ENCODE results near the gene PTPRE. TPM values are rescaled to one million over a fixed set of nuclear protein-coding genes. Genes with fewer than 3 reads are reported as not detected.

PTPRE gene
- total RNA-seq, 5 donors from 2014 or later (not counting 1 experiment from before 2014, with no cell fraction given), result 23.2 to 69.2 (median 32.2) TPM

- Histone ChIP-seq H3K9me3 (no peaks in the 10 kb centered on the region), H3K36me3 (ENCODE audit: control insufficient read depth in 2 of 2, extremely low read depth in 1 of 2, insufficient read depth in 1 of 2, low read length in 1 of 2) (no peaks in the 10 kb centered on the region), H3K4me1 (ENCODE audit: control insufficient read depth in 1 of 2, extremely low read depth in 1 of 2, insufficient read depth in 2 of 2, low read length in 2 of 2) (no peaks in the 10 kb centered on the region), H3K27ac (ENCODE audit: low read length) (no peak overlapping the region), H3K4me3 (ENCODE audit: control insufficient read depth in 1 of 2, extremely low read depth in 1 of 2, low read length in 1 of 2) (no peak overlapping the region), H3K27me3 (replicated peaks in 1 of 2; ENCODE audit: control insufficient read depth in 2 of 2, extremely low read depth in 1 of 2, insufficient read depth in 2 of 2, low read length in 1 of 2) (peaks cover 0 to 3% of the 10 kb centered on the region in 2 experiments)
- DNase-seq, result no peak
- H3K4me1 Mint-ChIP-seq, result peaks cover 5 to 7% (median 6%) of the 10 kb centered on the region in 3 donors
- H3K4me3 Mint-ChIP-seq, result no peak overlapping the region
- WGBS (ENCODE audit: insufficient coverage), result 100% methylated on average over 1 of the region's 5 CpGs
- no peaks in the 10 kb centered on the region for H3K36me3 Mint-ChIP-seq
- H3K9me3 Mint-ChIP-seq, result no peaks in the 10 kb centered on the region
- H3K27me3 Mint-ChIP-seq, result no peaks in the 10 kb centered on the region
- POLR2A ChIA-PET, result no interaction called here
- H3K27ac Mint-ChIP-seq, result no peak overlapping the region
- CTCF ChIA-PET, result no interaction called here
- no peak for ATAC-seq (replicated peaks in 1 of 4)
Observed at GRCh38 chr10:127918572-127918971, 11.7 kb downstream of the PTPRE start.

GRCh38 chr10:127919418-127920271 is 12.7 kb downstream of the PTPRE start:
- no peak overlapping the region for H3K4me3 Mint-ChIP-seq
- Histone ChIP-seq H3K9me3 (no peaks in the 10 kb centered on the region), H3K4me1 (ENCODE audit: control insufficient read depth in 1 of 2, extremely low read depth in 1 of 2, insufficient read depth in 2 of 2, low read length in 2 of 2) (no peaks in the 10 kb centered on the region), H3K4me3 (ENCODE audit: control insufficient read depth in 1 of 2, extremely low read depth in 1 of 2, low read length in 1 of 2) (no peak overlapping the region), H3K36me3 (ENCODE audit: control insufficient read depth in 2 of 2, extremely low read depth in 1 of 2, insufficient read depth in 1 of 2, low read length in 1 of 2) (no peaks in the 10 kb centered on the region), H3K27ac (ENCODE audit: low read length) (no peak overlapping the region), H3K27me3 (replicated peaks in 1 of 2; ENCODE audit: control insufficient read depth in 2 of 2, extremely low read depth in 1 of 2, insufficient read depth in 2 of 2, low read length in 1 of 2) (peaks cover 0 to 2% of the 10 kb centered on the region in 2 experiments)
- CTCF ChIA-PET, result interaction anchor here in 1 of 2 donors (0.6 kb wide), 1 partner anchor 155 kb away, joined by 3 read pairs; no protein-coding TSS in a partner anchor
- no peaks in the 10 kb centered on the region for H3K27me3 Mint-ChIP-seq
- DNase-seq, result no peak
- WGBS (ENCODE audit: insufficient coverage), result 36% methylated on average over 10 of the region's 12 CpGs
- no peaks in the 10 kb centered on the region for H3K36me3 Mint-ChIP-seq
- ATAC-seq (replicated peaks in 1 of 4), result no peak
- H3K4me1 Mint-ChIP-seq, result peaks cover 5 to 7% (median 6%) of the 10 kb centered on the region in 3 donors
- peak overlapping the region in 1 of 2 donors; percentile 16 for H3K27ac Mint-ChIP-seq
- POLR2A ChIA-PET, result no interaction called here
- no peaks in the 10 kb centered on the region for H3K9me3 Mint-ChIP-seq

- H3K36me3 ChIP-seq (ENCODE audit: control insufficient read depth in 2 of 2, extremely low read depth in 1 of 2, insufficient read depth in 1 of 2, low read length in 1 of 2), result no peaks in the 10 kb centered on the region
- no peaks in the 10 kb centered on the region for H3K9me3 Mint-ChIP-seq
- no peak overlapping the region for H3K27ac ChIP-seq (ENCODE audit: low read length)
- no peak for DNase-seq
- H3K36me3 Mint-ChIP-seq, result no peaks in the 10 kb centered on the region
- H3K27ac Mint-ChIP-seq, result no peak overlapping the region
- H3K9me3 ChIP-seq, result no peaks in the 10 kb centered on the region
- no peaks in the 10 kb centered on the region for H3K27me3 Mint-ChIP-seq
- H3K4me1 ChIP-seq (ENCODE audit: control insufficient read depth in 1 of 2, extremely low read depth in 1 of 2, insufficient read depth in 2 of 2, low read length in 2 of 2), result no peaks in the 10 kb centered on the region
- ChIA-PET POLR2A (no interaction called here), CTCF (interaction anchor here (0.6 to 1.0 kb wide), 2 partner anchors 154 to 235 kb away, joined by 3 read pairs; no protein-coding TSS in a partner anchor)
- H3K4me1 Mint-ChIP-seq, result peaks cover 5 to 7% (median 6%) of the 10 kb centered on the region in 3 donors
- no peak for ATAC-seq (replicated peaks in 1 of 4)
- H3K4me3 ChIP-seq (ENCODE audit: control insufficient read depth in 1 of 2, extremely low read depth in 1 of 2, low read length in 1 of 2), result no peak overlapping the region
- no peak overlapping the region for H3K4me3 Mint-ChIP-seq
- peaks cover 0 to 2% of the 10 kb centered on the region in 2 experiments for H3K27me3 ChIP-seq (replicated peaks in 1 of 2; ENCODE audit: control insufficient read depth in 2 of 2, extremely low read depth in 1 of 2, insufficient read depth in 2 of 2, low read length in 1 of 2)
- WGBS (ENCODE audit: insufficient coverage), result 92% methylated on average over 8 of the region's 11 CpGs
Observed at GRCh38 chr10:127920306-127921074, 13.6 kb downstream of the PTPRE start.

- Histone ChIP-seq H3K27me3 (replicated peaks in 1 of 2; ENCODE audit: control insufficient read depth in 2 of 2, extremely low read depth in 1 of 2, insufficient read depth in 2 of 2, low read length in 1 of 2) (peaks cover 0 to 2% of the 10 kb centered on the region in 2 experiments), H3K27ac (ENCODE audit: low read length) (no peak overlapping the region), H3K9me3 (no peaks in the 10 kb centered on the region), H3K4me3 (ENCODE audit: control insufficient read depth in 1 of 2, extremely low read depth in 1 of 2, low read length in 1 of 2) (no peak overlapping the region), H3K36me3 (ENCODE audit: control insufficient read depth in 2 of 2, extremely low read depth in 1 of 2, insufficient read depth in 1 of 2, low read length in 1 of 2) (no peaks in the 10 kb centered on the region), H3K4me1 (ENCODE audit: control insufficient read depth in 1 of 2, extremely low read depth in 1 of 2, insufficient read depth in 2 of 2, low read length in 2 of 2) (no peaks in the 10 kb centered on the region)
- Mint-ChIP-seq H3K27ac (no peak overlapping the region), H3K4me3 (no peak overlapping the region), H3K9me3 (no peaks in the 10 kb centered on the region), H3K4me1 (peaks cover 5 to 7% (median 6%) of the 10 kb centered on the region in 3 donors), H3K27me3 (no peaks in the 10 kb centered on the region), H3K36me3 (no peaks in the 10 kb centered on the region)
- ATAC-seq (replicated peaks in 1 of 4) (no peak), DNase-seq (no peak)
- CTCF ChIA-PET, result interaction anchor here in 1 of 2 donors (1.0 kb wide), 1 partner anchor 234 kb away, joined by 3 read pairs; no protein-coding TSS in a partner anchor
- POLR2A ChIA-PET, result no interaction called here
- WGBS (ENCODE audit: insufficient coverage), result 81% methylated on average over 11 of the region's 11 CpGs
Observed at GRCh38 chr10:127921075-127921752, 14.3 kb downstream of the PTPRE start.

GRCh38 chr10:127921753-127922145 is 14.8 kb downstream of the PTPRE start:
- Mint-ChIP-seq H3K9me3 (no peaks in the 10 kb centered on the region), H3K27ac (no peak overlapping the region)
- H3K4me1 ChIP-seq (ENCODE audit: control insufficient read depth in 1 of 2, extremely low read depth in 1 of 2, insufficient read depth in 2 of 2, low read length in 2 of 2), result no peaks in the 10 kb centered on the region

GRCh38 chr10:127922206-127922605 is 15.3 kb downstream of the PTPRE start:
- H3K36me3 Mint-ChIP-seq, result no peaks in the 10 kb centered on the region
- Histone ChIP-seq H3K27me3 (replicated peaks in 1 of 2; ENCODE audit: control insufficient read depth in 2 of 2, extremely low read depth in 1 of 2, insufficient read depth in 2 of 2, low read length in 1 of 2) (peaks cover 0 to 2% of the 10 kb centered on the region in 2 experiments), H3K36me3 (ENCODE audit: control insufficient read depth in 2 of 2, extremely low read depth in 1 of 2, insufficient read depth in 1 of 2, low read length in 1 of 2) (no peaks in the 10 kb centered on the region), H3K27ac (ENCODE audit: low read length) (no peak overlapping the region), H3K4me3 (ENCODE audit: control insufficient read depth in 1 of 2, extremely low read depth in 1 of 2, low read length in 1 of 2) (no peak overlapping the region), H3K4me1 (ENCODE audit: control insufficient read depth in 1 of 2, extremely low read depth in 1 of 2, insufficient read depth in 2 of 2, low read length in 2 of 2) (no peaks in the 10 kb centered on the region), H3K9me3 (no peaks in the 10 kb centered on the region)
- no peak for DNase-seq
- ChIA-PET CTCF (no interaction called here), POLR2A (no interaction called here)
- peaks cover 0 to 3% of the 10 kb centered on the region in 2 donors for H3K27me3 Mint-ChIP-seq
- no peak overlapping the region for H3K27ac Mint-ChIP-seq
- ATAC-seq (replicated peaks in 1 of 4), result no peak
- peaks cover 5 to 7% (median 6%) of the 10 kb centered on the region in 3 donors for H3K4me1 Mint-ChIP-seq
- no peaks in the 10 kb centered on the region for H3K9me3 Mint-ChIP-seq
- H3K4me3 Mint-ChIP-seq, result no peak overlapping the region
- WGBS (ENCODE audit: insufficient coverage), result 85% methylated on average over 9 of the region's 9 CpGs

More at GRCh38 chr10:127921753-127922145, 14.8 kb downstream of the PTPRE start:
- H3K27me3 Mint-ChIP-seq, result peaks cover 0 to 3% of the 10 kb centered on the region in 2 donors
- 75% methylated on average over 2 of the region's 2 CpGs for WGBS (ENCODE audit: insufficient coverage)
- H3K36me3 ChIP-seq (ENCODE audit: control insufficient read depth in 2 of 2, extremely low read depth in 1 of 2, insufficient read depth in 1 of 2, low read length in 1 of 2), result no peaks in the 10 kb centered on the region
- H3K4me1 Mint-ChIP-seq, result peaks cover 5 to 7% (median 6%) of the 10 kb centered on the region in 3 donors
- H3K4me3 ChIP-seq (ENCODE audit: control insufficient read depth in 1 of 2, extremely low read depth in 1 of 2, low read length in 1 of 2), result no peak overlapping the region
- no peak overlapping the region for H3K27ac ChIP-seq (ENCODE audit: low read length)
- H3K9me3 ChIP-seq, result no peaks in the 10 kb centered on the region
- ChIA-PET POLR2A (no interaction called here), CTCF (no interaction called here)
- no peak for DNase-seq
- ATAC-seq (replicated peaks in 1 of 4), result no peak
- peaks cover 0 to 2% of the 10 kb centered on the region in 2 experiments for H3K27me3 ChIP-seq (replicated peaks in 1 of 2; ENCODE audit: control insufficient read depth in 2 of 2, extremely low read depth in 1 of 2, insufficient read depth in 2 of 2, low read length in 1 of 2)
- H3K36me3 Mint-ChIP-seq, result no peaks in the 10 kb centered on the region
- no peak overlapping the region for H3K4me3 Mint-ChIP-seq
